OCI-M2 (cell line): ENCODE measurements around the gene SPTLC2.
A peak's percentile ranks its signal among the peaks of the same experiment; 100 is the strongest.

Source experiments
- DNase-seq: peaks from one replicate; lab custom pipeline; 2025; ENCODE audit not compliant: unreplicated experiment; lab: John Stamatoyannopoulos, UW

Gene SPTLC2

DNA sequence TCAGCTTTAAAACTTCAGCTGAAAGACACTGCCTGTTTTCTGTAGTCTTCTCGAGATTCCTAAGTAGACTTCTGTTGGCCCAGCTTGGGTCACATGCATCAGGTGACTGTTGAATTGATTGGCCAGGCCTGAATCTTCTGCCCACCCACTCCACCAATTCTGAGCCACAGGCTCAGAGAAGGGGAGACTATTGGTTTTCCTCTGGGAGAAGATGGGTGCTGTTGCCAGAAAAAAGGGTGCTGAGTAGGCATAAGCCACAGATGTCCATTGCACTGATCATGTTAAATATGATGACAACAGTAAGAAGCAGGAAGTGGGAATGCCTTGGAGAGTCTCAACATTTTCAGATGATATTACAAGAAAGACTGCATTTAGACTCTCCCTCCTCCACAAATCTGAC is 6.8 kb upstream of the SPTLC2 start:
- DNase-seq = no peak

DNA sequence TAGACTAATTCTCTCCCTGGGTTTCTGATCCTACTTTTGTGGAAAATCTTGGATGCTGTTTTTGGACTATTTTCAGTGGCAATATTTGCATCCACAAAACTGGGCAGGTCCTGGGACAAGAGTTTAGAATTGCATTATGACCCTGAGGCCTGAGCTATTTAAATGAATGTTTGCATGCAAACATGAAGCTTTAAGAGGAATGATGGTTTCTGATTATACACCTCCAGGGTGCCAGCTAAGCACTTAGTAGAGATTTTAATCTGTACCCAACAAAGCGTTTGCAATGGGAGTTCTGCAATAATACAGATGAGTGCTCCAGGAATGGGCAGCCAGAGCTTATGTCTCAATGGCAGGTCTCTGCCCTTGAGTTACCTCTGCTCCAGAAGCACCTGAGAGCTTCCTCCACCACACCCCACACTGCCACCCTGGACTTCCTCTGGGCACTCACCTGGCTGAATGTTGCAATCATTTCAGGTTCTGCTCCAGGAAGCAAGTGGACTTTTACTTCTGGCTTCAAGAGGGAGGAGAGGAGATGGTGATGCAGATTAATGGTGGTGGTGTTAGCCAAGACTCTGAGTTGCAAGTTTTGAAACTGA is 6.0 kb upstream of the SPTLC2 start:
- DNase-seq = no peak

DNA sequence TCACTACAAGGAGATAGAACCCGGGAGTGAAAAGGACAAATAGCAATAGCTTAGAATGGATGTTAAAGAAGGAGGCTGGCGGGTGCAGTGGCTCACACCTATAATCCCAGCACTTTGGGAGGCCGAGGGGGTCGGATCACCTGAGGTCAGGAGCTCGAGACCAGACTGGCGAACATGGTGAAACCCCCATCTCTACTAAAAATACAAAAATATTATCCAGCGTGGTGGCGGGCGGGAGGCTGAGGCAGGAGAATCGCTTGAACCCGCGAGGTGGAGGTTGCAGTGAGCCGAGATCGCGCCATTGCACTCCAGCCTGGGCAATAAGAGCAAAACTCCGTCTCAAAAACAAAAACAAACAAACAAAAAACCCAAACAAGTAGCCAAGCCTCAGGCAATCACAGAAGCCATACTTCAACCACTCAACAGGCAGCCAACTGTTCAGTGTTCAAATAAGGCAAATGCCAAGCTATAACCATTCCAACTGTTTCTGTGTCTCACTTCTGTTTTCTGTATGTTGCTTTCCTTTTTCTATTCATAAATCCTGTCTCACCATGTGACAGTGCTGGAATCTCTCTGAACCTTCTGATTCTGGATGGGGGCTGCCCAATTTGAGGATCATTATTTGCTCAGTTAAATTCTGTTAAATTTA is 3.9 kb upstream of the SPTLC2 start:
- no peak for DNase-seq

DNA sequence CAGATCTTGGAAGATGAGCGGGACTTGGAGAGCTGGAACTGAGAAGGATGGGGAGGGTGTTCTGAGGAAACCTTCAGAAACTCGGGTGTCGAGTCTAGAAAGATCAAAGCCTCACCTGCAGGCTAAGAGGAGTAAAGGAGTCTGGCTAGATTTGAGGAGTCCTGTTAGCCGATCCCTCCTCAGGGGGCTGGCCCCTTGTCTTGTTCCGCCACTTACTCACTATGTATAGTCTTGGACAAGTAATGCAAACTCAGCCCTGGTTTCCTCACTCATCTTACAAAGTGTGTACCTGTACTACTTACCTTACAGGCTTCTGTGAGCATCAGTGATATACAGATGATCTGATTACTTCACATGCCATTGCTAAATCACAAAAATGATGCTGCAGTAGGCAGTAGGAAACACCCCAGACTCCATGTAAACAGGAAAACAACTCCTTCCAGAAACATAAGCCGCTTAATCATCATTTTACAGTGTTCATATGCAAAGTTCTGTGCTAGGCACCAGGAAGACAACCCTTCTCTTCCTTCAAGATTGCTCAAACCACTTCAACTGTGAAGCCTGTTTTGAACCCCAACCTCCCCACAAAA is 2.0 kb upstream of the SPTLC2 start:
- DNase-seq = no peak

DNA sequence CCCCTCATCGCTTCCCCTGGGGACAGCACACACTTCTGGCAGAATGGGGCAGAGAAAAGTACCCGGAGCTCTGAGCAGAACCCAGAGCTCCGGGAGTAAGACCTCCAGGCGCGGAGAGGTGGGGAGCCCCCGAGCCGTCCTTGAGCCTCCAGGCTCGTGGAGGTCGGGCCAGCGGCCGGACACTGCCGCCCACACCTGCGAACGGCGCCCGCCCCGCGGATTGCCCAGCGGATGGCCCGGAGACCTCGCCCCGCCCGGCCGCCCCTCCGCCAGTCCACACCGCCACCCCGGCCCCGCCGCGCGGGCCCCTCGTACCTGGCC is 344 bp downstream of the SPTLC2 start:
- DNase-seq = no peak

DNA sequence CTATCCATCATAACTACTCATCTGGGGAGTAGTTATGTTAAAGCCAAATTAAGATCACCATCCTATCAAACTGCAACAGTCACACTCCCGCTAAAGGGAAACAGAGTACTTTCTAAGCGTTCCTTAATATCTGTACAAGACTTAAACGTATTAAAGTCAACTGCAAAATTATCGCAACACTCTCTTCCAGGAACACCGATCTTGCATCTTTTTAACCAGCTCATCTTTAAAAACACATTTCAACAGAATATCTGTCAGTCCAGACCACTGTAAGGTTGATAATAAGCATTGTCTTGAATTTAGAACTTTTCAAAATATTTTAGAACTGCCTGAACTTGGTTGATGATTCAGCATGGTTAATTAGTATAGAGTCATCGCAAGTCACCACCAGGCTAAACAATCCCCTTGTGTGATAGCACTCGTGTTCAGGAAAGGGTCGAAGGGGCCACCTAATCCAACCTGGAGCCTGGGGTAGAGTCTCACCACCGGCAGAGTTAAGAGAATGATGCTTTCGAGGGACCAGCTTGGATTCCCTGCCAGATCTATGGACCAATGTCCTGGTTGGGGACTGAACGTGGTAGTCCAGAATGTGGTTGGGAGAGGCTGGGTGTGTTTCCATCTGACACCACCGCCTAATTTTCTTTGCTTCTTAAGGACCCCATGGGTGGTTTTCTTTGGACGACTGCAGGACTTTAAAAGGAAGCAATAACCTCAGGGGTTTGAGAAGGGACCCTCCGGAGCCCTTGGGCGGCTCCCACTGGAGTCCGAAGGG is 890 bp downstream of the SPTLC2 start:
- DNase-seq = no peak

DNA sequence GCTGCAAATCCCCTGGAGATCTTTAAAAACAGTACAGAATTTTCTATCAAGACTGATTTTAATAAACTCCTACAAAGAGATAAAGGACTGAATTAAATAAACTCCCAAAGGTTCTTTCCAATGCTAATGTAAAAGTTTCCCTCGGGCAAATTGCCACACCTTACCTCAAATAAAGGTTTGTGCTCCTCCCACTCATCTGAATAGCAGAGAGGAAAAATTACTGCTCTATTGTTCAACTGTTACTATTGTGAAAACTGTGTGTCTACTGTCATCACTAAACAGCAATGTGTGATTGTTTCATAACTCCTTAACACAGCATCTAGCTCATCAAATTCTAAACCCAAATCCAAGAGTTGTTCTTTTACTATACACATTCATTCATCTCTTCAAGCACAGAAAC is 3.2 kb downstream of the SPTLC2 start:
- no peak for DNase-seq

DNA sequence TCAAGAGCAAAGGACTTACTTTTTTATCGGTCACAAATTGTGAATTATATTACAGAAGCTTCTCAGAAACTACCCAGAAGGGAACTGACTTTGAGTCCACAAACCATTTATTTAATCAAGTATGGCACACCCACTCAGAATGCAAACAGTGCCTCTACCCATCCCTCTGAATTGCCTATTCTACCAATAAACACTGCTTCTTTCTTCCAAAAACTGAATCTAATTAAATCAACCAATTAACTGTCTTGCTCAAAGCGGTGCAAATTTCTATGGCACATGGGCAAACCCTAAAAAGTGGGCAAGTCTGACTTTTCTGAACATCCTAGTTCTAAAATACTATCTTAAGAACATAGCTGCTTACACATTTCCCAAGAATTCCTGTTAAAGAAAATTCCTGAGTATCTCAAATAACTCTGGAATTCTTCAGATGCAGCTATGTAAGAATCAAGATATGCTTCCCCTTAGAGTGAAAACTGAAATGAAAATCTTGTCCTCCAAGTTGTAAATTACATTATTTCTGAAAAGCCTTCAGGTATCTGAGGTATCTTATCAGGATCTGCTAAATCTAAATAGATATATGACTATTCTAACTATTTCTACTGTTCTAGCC is 4.3 kb downstream of the SPTLC2 start:
- DNase-seq = no peak

DNA sequence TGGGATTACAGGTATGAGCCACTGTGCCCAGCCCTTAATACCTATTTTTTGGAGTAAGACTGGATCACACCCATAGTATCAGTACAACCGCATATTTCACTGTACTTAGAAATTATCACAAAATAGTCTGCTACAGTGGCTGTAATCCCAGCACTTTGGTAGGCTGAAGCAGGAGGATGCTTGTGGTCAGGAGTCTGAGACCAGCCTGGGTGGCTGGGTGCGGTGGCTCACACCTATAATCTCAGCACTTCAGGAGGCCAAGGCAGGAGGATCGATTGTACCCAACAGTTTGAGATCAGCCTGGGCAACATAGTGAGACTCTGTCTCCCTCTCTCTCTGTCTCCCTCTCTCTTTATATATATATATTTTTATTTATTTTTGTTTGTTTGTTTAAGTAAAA is 5.9 kb downstream of the SPTLC2 start:
- DNase-seq = no peak

DNA sequence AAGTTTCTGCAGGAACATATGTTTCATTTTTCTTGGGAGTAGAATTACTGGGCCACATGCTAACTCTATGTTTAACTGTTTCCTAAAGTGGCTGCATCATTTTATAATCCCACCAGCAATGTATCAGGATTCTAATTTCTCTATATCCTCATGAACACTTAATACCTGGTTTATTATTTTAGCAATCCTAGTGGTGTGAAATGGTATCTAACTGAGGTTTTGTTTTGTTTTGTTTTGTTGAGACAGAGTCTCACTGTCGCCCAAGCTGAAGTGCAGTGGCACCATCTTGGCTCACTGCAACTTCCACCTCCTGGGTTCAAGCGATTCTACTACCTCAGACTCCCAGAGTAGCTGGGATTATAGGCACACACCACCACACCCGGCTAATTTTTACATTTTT is 6.5 kb downstream of the SPTLC2 start:
- DNase-seq = no peak

DNA sequence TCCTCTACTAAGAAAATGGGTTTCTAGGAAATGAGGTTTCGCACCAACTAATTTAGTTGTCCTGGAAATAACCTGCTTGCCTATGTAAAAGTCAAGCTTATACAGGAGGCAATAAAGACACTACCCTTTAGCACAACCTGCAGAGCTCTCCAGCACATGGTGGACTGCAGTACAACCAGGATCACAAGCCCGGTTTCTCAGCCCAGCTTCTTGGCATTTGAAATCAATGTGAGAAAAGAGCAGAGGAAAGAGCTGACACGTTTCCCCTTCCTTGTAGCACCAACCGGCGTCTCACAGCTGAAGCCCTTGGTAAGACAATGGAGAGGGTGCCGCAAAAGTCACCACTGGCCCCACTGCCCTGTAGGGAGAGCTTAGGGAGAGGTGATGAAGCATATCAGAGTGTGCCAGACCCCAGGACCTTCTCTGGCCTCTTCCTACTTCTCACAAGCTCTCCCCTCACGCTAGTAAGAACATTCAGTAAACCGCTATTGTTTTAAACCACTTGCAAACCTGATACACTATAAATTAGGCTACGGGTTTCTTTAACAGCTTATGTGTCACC is 8.6 kb downstream of the SPTLC2 start:
- peak; percentile 80 for DNase-seq

DNA sequence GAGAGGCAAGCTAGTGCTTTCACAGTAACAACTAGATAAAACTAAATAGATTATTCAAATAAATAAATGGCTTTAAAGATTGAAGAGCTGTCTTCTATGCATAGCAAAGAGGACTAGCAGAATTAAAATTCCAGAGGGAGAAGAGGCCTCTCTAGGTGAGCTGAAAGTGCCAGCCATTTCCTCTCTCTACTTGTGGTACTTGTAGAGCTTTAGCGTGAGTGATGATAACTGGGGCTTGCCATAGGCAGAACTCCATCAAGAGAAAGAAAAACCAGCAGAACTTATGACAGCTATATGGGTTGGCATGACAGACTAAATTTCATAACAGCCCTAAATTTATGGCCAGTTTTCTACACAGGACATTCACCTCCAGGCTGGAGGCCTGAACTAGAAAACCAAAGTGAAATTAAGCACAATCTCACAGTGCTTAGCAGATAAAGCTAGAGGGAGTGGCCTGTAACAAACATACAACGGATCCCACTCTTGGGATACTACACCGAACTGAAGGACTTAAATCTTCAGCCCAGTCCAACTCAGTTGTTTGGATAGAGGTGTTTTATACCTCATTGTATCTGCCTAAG is 11.0 kb downstream of the SPTLC2 start:
- no peak for DNase-seq

DNA sequence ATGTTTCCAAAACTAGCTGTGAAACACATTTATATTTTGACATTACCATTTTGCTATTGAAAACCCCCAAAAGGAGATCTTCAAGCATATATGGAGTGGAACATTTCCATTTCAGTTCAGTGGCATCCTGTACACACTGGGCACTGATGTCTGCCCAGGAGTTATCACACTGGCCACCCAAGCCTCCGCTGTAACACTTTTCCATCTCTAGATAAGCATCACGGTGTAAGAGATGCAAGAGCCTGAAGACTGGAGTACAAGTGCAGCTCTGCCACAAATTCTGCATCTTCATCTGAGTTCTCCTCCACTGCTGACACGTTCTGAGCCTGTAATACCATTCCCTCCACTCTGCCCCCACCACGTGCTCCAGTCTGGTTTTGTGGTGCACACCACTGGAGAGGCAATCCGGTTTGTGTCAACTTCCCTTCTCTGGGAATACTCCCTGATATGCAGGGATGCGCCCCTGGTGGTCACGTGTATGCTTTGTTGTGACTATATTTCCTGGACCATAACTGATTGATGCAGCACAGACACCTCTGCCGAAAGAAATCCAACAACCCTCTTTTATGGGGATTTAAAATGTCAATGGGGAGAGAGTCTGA is 12.7 kb downstream of the SPTLC2 start:
- no peak for DNase-seq

DNA sequence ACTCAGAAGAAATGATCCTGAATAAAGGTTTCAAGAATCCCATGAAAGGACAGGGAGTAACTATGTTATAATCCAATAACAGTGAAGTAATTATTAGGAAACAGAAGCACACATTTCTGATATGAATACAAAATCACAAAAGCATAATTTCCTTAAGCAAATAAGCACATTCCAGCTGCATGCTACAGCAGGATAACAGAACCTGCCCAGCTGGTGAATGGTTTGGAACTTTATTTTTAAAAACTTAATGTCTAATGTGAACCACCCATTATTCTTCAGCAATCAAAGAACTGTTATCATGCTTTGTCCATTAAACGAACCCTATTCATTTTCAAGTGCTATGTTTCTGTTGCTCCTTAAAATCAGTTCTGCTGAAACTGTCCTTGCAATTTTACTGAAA is 13.4 kb downstream of the SPTLC2 start:
- no peak for DNase-seq

DNA sequence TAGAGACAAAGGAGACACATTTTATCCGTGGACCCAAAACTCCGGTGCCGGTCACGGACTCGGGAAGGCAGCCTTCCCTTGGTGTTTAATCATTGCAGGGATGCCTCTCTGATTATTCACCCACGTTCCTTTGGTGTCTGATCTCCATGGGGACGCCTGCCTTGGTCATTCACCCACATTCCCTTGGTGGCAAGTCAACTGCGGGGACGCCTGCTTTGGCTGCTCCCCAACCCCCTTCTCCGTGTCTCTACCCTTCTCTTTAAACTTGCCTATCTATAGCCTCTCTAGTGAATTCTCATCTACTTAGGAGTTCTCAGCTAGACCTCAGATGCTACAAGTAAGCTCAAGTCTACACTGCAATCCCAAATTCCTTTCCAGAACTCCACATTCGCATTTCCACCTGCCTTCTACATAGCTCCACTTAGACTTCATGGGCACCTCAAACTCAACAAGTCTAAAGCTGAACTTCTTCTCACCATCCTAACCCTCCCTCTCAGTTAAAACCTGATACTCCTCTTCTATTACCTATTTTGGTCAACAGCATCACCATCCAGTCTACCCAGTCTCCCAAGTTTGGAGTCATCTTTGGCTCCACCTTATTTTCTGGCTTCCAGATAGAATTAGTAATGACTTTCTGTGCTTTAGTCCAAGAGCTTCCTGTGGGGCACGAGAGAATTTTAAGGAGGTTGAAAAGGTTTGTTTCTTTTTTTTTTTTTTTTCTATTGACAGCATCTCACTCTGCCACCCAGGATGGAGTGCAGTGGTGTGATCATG is 14.4 kb downstream of the SPTLC2 start:
- no peak for DNase-seq

DNA sequence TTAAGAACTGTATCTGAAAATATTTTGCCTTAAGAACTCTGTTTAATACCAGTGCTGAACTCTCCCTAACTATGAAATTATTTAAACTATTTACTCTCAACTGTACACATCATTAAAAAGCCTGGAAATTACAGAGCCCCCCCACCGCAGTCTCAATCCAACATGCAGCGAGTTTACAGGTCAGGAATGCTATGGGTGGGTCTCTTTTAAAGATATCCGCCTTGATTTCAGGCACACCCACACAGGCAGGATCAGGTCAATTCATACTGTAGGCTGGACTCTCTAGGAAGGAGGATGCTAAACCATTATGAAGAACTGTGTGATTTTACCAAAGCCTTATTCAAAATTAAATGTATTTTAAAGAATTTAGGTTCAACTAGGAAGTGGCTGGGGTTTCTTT is 16.5 kb downstream of the SPTLC2 start:
- DNase-seq = no peak

DNA sequence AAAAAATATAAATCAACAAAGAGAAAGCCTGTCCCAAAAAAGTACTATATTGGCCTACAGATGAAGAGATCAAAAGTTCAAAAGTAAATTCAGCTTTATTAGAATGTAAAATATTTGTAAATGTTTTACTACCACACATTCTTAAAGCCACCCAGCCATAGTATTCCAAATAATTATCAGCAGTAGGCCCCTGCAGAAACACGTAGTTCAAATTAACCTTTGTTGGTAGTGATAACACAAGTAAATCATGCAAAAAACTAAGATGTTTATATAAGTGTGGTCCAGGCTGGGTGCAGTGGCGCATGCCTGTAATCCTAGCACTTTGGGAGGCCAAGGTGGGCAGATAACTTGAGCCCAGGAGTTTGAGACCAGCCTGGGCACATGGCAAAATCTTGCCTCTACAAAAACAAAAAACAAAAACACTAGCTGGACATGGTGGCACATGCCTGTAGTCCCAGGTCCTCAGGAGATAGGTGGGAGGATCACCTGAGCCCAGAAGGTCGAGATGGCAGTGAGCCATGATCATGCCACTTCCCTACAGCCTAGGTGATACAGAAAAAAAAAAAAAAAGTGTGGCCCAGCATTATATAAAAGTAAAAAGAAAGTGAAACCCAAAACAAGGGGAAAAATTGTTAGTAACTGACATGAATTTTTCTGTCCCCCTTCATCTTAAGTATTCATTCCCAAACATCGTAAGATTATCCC is 17.9 kb downstream of the SPTLC2 start:
- DNase-seq = no peak

DNA sequence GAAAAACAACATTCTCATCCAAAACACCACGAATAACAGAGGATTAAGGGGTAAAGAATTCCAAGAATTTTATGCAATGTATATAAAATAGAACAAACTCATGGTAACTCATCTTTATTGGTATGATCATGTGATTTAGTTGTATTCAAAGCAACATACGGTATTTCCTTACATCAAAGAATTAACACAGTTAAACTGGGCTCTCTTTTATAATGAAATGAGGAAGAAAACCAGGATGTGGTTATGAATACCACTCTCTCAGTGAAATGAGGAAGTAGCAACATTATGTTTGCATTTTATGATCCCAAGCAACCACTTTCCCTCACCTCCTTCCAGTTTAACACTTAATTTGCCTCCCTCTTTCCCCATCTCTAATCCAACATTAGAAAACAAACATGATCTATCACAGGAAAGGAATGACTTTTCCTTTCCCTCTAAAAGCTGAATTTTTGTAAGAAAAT is 22.9 kb downstream of the SPTLC2 start:
- no peak for DNase-seq

DNA sequence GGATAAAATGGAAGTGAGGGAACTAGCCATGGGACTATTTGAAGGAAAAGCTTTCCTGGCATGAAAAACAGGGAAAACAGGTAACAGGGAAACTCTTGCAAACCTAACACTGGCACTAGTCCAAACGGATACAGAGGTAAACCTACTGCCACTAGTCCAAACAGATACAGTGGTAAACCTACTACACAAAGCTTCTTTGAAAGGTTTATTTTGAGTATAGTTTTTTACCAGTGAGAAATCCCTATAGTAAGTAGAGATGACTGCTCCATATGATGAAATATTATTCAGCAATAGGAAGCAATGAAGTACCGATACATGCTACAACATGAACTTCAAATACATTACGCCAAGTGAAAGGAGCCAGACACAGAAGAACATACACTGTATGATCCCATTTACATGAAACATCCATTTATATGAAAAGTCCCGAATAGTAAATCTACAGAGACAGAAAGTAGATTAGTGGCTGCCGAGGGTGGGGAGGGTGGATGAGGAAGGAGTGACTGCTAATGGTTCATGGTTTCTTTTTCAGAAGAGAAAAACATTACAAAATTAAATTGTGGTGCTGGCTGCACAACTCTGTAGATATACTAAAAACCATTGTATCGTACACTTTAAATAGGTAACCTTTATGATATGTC is 25.5 kb downstream of the SPTLC2 start:
- no peak for DNase-seq
